K562 (cell line): ENCODE results near the gene LRRIQ4. TPM values are rescaled to one million over a fixed set of nuclear protein-coding genes. Genes with fewer than 3 reads are reported as not detected.

Experiments used
- CHD2 ChIP-seq: IDR thresholded peaks from 2 replicates; pipeline ENCODE4 v1.6.1; 2011; ENCODE audit warnings: low read depth, low read length
- IRF9 ChIP-seq: fragments of 450-650 bp; IDR thresholded peaks from 2 replicates; pipeline ENCODE4 v1.6.1; 2016; ENCODE audit warnings: missing biosample characterization, missing genetic modification characterization
- KHSRP ChIP-seq: fragments of 450-650 bp; IDR thresholded peaks from 2 replicates; pipeline ENCODE4 v1.6.1; 2017
- MCM3 ChIP-seq: fragments of 450-650 bp; IDR thresholded peaks from 2 replicates; pipeline ENCODE4 v1.6.1; 2016
- NKRF ChIP-seq: fragments of 450-650 bp; IDR thresholded peaks from 2 replicates; pipeline ENCODE4 v1.6.1; 2016; ENCODE audit warnings: borderline replicate concordance
- OTX1 ChIP-seq: fragments of 450-650 bp; formaldehyde crosslinking; IDR thresholded peaks from 2 replicates; pipeline ENCODE4 v1.4.0; 2022; ENCODE audit warnings: mild to moderate bottlenecking
- REST ChIP-seq, 2 experiments: fragments of 450-650 bp; formaldehyde crosslinking in 1 of 2; IDR thresholded peaks; 2 replicates each; pipeline versions ENCODE4 v1.4.0 to v1.6.1; 2014 to 2020; ENCODE audit warnings: mild to moderate bottlenecking in 2 of 2, borderline replicate concordance in 1 of 2, low read depth in 1 of 2
- SNIP1 ChIP-seq: fragments of 450-650 bp; IDR thresholded peaks from 2 replicates; pipeline ENCODE4 v1.7.1; 2017; ENCODE audit warnings: low read depth, mild to moderate bottlenecking
- ZBTB34 ChIP-seq: fragments of 250-450 bp; sonication (Bioruptor Pico); IDR thresholded peaks from 2 replicates; pipeline ENCODE4 v1.8.0; 2021; ENCODE audit warnings: mild to moderate bottlenecking, moderate library complexity
- ZNF175 ChIP-seq: fragments of 200-800 bp; sonication (Bioruptor generic); IDR thresholded peaks from 2 replicates; pipeline ENCODE4 v1.6.1; 2016; ENCODE audit warnings: low read depth, mild to moderate bottlenecking, missing genetic modification characterization, missing compliant biosample characterization
- ZNF449 ChIP-seq: fragments of 250-450 bp; sonication (Bioruptor Pico); IDR thresholded peaks from 2 replicates; pipeline ENCODE4 v1.8.0; 2022; ENCODE audit warnings: moderate library complexity, mild to moderate bottlenecking, inconsistent platforms
- ZNF780A ChIP-seq: fragments of 250-450 bp; sonication (Bioruptor Pico); IDR thresholded peaks from 2 replicates; pipeline ENCODE4 v1.5.0; 2021; ENCODE audit warnings: mild to moderate bottlenecking
- ZSCAN32 ChIP-seq: fragments of 450-650 bp; formaldehyde crosslinking; IDR thresholded peaks from 2 replicates; pipeline ENCODE4 v1.4.0; 2020; ENCODE audit warnings: mild to moderate bottlenecking, moderate library complexity
- polyA plus RNA-seq, 8 experiments: library from polyadenylated mRNA; depleted of rRNA in 4 of 8; stranded (reverse) in 5 of 8; unstranded in 3 of 8; fragments of >200 nt; fragmentation: Nextera tagmentation in 2 of 8; fragmentation: Illumina TruSeq in 1 of 8; extraction: Ambion mirVana in 2 of 8; extraction: Trizol in 1 of 8; gene quantifications; 2 replicates each; pipeline versions ENCODE4 v1.2.1 to v1.2.3, GENCODE V29; 2011 to 2014; ENCODE audit warnings: inconsistent platforms in 1 of 8, missing spikeins in 1 of 8
- total RNA-seq, 7 experiments: library from RNA; depleted of rRNA in 6 of 7; stranded (reverse); fragments of >200 nt in 6 of 7; fragmentation: Illumina TruSeq in 2 of 7; extraction: Trizol in 2 of 7; gene quantifications; 2 replicates each; pipeline versions ENCODE4 v1.2.1 to v1.2.3, GENCODE V29; 2011 to 2021; ENCODE audit warnings: low replicate concordance in 1 of 7

Gene LRRIQ4
- total and polyA plus RNA-seq, 9 of the 15 experiments (the other 6 are each of a cell fraction or from before 2014, with no cell fraction given), result not detected

GRCh38 chr3:169764882-169765612, 47.6 kb upstream of the LRRIQ4 start, which contains the start of gene TERC (continued):
- TF ChIP-seq REST (IDR thresholded peaks at IDR 0.05; ENCODE audit: borderline replicate concordance) (no peak), REST (CRISPR knock-in tag; IDR thresholded peaks at IDR 0.05; ENCODE audit: low read depth) (no peak), NKRF (no peak), ZNF175 (CRISPR knock-in tag) (no peak), IRF9 (no peak), ZNF780A (no peak), ZBTB34 (CRISPR knock-in tag) (no peak), CHD2 (peak; percentile 98), MCM3 (no peak), ZNF449 (no peak), OTX1 (CRISPR knock-in tag) (peak; percentile 86; the same call in 1 of the 2 replicates), ZSCAN32 (CRISPR knock-in tag) (peak; percentile 47; the same call in 1 of the 2 replicates), SNIP1 (no peak), KHSRP (no peak)
